SJCRH30 (cell line): ENCODE results near the gene PCDHB8. TPM values are rescaled to one million over a fixed set of nuclear protein-coding genes. Genes with fewer than 3 reads are reported as not detected.

Experiments
- total RNA-seq: library from RNA; depleted of rRNA; stranded (reverse); fragments of >200 nt; shearing (Covaris generic); gene quantifications from 2 replicates; pipeline ENCODE4 v1.2.3, GENCODE V29; 2014; rRNA removed

PCDHB8 gene
- total RNA-seq, 1 experiment from 2014 or later: 18.6 TPM

Other genes with a start within 250 kb of the PCDHB8 start
- gene PCDHAC2, start 211.3 kb upstream of the PCDHB8 start, total RNA-seq: 0.08 TPM in 1 of 2 replicates, not detected in the other
- not detected in 2 replicates for gene PCDHB1, start 126.4 kb upstream of the PCDHB8 start, total RNA-seq
- gene PCDHB2, start 83.2 kb upstream of the PCDHB8 start, total RNA-seq: 24.4 and 24.6 TPM in 2 replicates
- gene PCDHB3, start 77.3 kb upstream of the PCDHB8 start, total RNA-seq: 1.3 and 1.6 TPM in 2 replicates
- gene PCDHB4, start 56.0 kb upstream of the PCDHB8 start, total RNA-seq: 0.25 and 0.42 TPM in 2 replicates
- 20.4 and 23.8 TPM in 2 replicates for gene PCDHB5, start 42.6 kb upstream of the PCDHB8 start, total RNA-seq
- 0.15 and 0.26 TPM in 2 replicates for gene PCDHB6, start 27.7 kb upstream of the PCDHB8 start, total RNA-seq
- 1.1 and 1.3 TPM in 2 replicates for gene PCDHB7, start 5.1 kb upstream of the PCDHB8 start, total RNA-seq
- 5.6 and 6.8 TPM in 2 replicates for gene PCDHB16, start 4.6 kb downstream of the PCDHB8 start, total RNA-seq
- 4.9 and 5.1 TPM in 2 replicates for gene PCDHB9, start 9.4 kb downstream of the PCDHB8 start, total RNA-seq
- 9.7 and 9.8 TPM in 2 replicates for gene PCDHB10, start 14.6 kb downstream of the PCDHB8 start, total RNA-seq
- 8.9 and 9.8 TPM in 2 replicates for gene PCDHB11, start 21.8 kb downstream of the PCDHB8 start, total RNA-seq
- gene PCDHB12, start 30.9 kb downstream of the PCDHB8 start, total RNA-seq: 4.5 and 4.7 TPM in 2 replicates
- 3.0 and 3.2 TPM in 2 replicates for gene PCDHB13, start 36.1 kb downstream of the PCDHB8 start, total RNA-seq
- 10.9 and 11.2 TPM in 2 replicates for gene PCDHB14, start 45.6 kb downstream of the PCDHB8 start, total RNA-seq
- 0.86 and 0.91 TPM in 2 replicates for gene PCDHB15, start 67.6 kb downstream of the PCDHB8 start, total RNA-seq
- gene SLC25A2, start 126.3 kb downstream of the PCDHB8 start, total RNA-seq: 0.08 TPM in 1 of 2 replicates, not detected in the other
- 115 and 130 TPM in 2 replicates for gene TAF7, start 143.0 kb downstream of the PCDHB8 start, total RNA-seq
- gene PCDHGA1, start 152.7 kb downstream of the PCDHB8 start, total RNA-seq: 3.5 and 3.6 TPM in 2 replicates
- 0.71 and 1.0 TPM in 2 replicates for gene PCDHGA2, start 161.0 kb downstream of the PCDHB8 start, total RNA-seq
- gene PCDHGA3, start 166.0 kb downstream of the PCDHB8 start, total RNA-seq: 0.56 and 0.67 TPM in 2 replicates
- gene PCDHGB1, start 172.3 kb downstream of the PCDHB8 start, total RNA-seq: 21.1 and 23.4 TPM in 2 replicates
- 12.9 and 14.7 TPM in 2 replicates for gene PCDHGA4, start 177.2 kb downstream of the PCDHB8 start, total RNA-seq
- 8.9 and 9.8 TPM in 2 replicates for gene PCDHGB2, start 182.2 kb downstream of the PCDHB8 start, total RNA-seq
- 4.7 and 6.9 TPM in 2 replicates for gene PCDHGA5, start 186.4 kb downstream of the PCDHB8 start, total RNA-seq
- gene PCDHGB3, start 192.5 kb downstream of the PCDHB8 start, total RNA-seq: 5.2 and 7.4 TPM in 2 replicates
- gene PCDHGA6, start 196.1 kb downstream of the PCDHB8 start, total RNA-seq: 4.9 and 5.8 TPM in 2 replicates
- 3.6 and 4.7 TPM in 2 replicates for gene PCDHGA7, start 205.0 kb downstream of the PCDHB8 start, total RNA-seq
- 1.7 and 3.1 TPM in 2 replicates for gene PCDHGB4, start 209.9 kb downstream of the PCDHB8 start, total RNA-seq
- gene PCDHGA8, start 214.8 kb downstream of the PCDHB8 start, total RNA-seq: 3.3 and 3.4 TPM in 2 replicates
- 1.6 and 2.2 TPM in 2 replicates for gene PCDHGB5, start 220.2 kb downstream of the PCDHB8 start, total RNA-seq
- gene PCDHGA9, start 225.0 kb downstream of the PCDHB8 start, total RNA-seq: 1.8 and 2.3 TPM in 2 replicates
- gene PCDHGB6, start 230.2 kb downstream of the PCDHB8 start, total RNA-seq: 1.4 and 2.6 TPM in 2 replicates
- gene PCDHGA10, start 235.2 kb downstream of the PCDHB8 start, total RNA-seq: 1.3 and 1.6 TPM in 2 replicates
- 0.91 and 1.8 TPM in 2 replicates for gene PCDHGB7, start 239.9 kb downstream of the PCDHB8 start, total RNA-seq
- gene PCDHGA11, start 243.3 kb downstream of the PCDHB8 start, total RNA-seq: 1.3 and 1.4 TPM in 2 replicates